HepG2 (cell line): ENCODE data around the gene CACNA1C. TPM values are rescaled to one million over a fixed set of nuclear protein-coding genes. Genes with fewer than 3 reads are reported as not detected.
A peak's percentile ranks its signal among the peaks of the same experiment; 100 is the strongest.

Experiments
- CHCHD3 ChIP-seq: sonication (generic); formaldehyde crosslinking; IDR thresholded peaks from 2 replicates; pipeline ENCODE4 v1.8.0; 2022; ENCODE audit warnings: mild to moderate bottlenecking, missing genetic modification reagents, moderate library complexity
- POGZ ChIP-seq: sonication (generic); formaldehyde crosslinking; IDR thresholded peaks from 2 replicates; pipeline ENCODE4 v1.4.0; 2020; ENCODE audit warnings: mild to moderate bottlenecking, missing genetic modification reagents
- TGIF2 ChIP-seq: IDR thresholded peaks from 2 replicates; pipeline ENCODE4 v1.6.1; 2016; ENCODE audit warnings: control low read depth, missing compliant biosample characterization
- ZC3H4 ChIP-seq: sonication (generic); formaldehyde crosslinking; IDR thresholded peaks from 2 replicates; pipeline ENCODE4 v1.4.0; 2020; ENCODE audit warnings: missing genetic modification reagents, borderline replicate concordance
- ZMYM3 ChIP-seq: sonication (generic); formaldehyde crosslinking; IDR thresholded peaks from 2 replicates; pipeline ENCODE4 v1.5.1; 2020; ENCODE audit warnings: mild to moderate bottlenecking, missing genetic modification reagents
- ZNF33B ChIP-seq: sonication (generic); formaldehyde crosslinking; IDR thresholded peaks from 2 replicates; pipeline ENCODE4 v1.5.1; 2020; ENCODE audit warnings: mild to moderate bottlenecking, missing genetic modification reagents
- ZNF343 ChIP-seq: sonication (generic); formaldehyde crosslinking; IDR thresholded peaks from 2 replicates; pipeline ENCODE4 v1.4.0; 2020; ENCODE audit warnings: mild to moderate bottlenecking, missing genetic modification reagents
- ZNF446 ChIP-seq: sonication (generic); formaldehyde crosslinking; IDR thresholded peaks from 2 replicates; pipeline ENCODE4 v1.5.0; 2020; ENCODE audit warnings: mild to moderate bottlenecking, missing genetic modification reagents
- ZNF619 ChIP-seq: sonication (generic); formaldehyde crosslinking; IDR thresholded peaks from 2 replicates; pipeline ENCODE4 v1.4.0; 2020; ENCODE audit warnings: mild to moderate bottlenecking, missing genetic modification reagents
- ZNF839 ChIP-seq: sonication (generic); formaldehyde crosslinking; IDR thresholded peaks from 2 replicates; pipeline ENCODE4 v1.4.0; 2020; ENCODE audit warnings: missing genetic modification reagents, mild to moderate bottlenecking, borderline replicate concordance
- ZNF883 ChIP-seq: sonication (generic); formaldehyde crosslinking; IDR thresholded peaks from 2 replicates; pipeline ENCODE4 v1.5.1; 2020; ENCODE audit warnings: mild to moderate bottlenecking, missing genetic modification reagents; ENCODE audit errors: not compliant biosample characterization
- polyA plus RNA-seq, 8 experiments: library from polyadenylated mRNA; depleted of rRNA in 3 of 8; stranded (reverse) in 7 of 8; unstranded in 1 of 8; fragments of >200 nt; fragmentation: Illumina TruSeq in 4 of 8; extraction: Trizol in 4 of 8; gene quantifications; 2 replicates each; pipeline versions ENCODE4 v1.2.1 to v1.2.3, GENCODE V29; 2011 to 2016; ENCODE audit warnings: low read depth in 4 of 8, missing spikeins in 1 of 8, mixed read lengths in 1 of 8; ENCODE audit not compliant: insufficient read depth in 1 of 8
- total RNA-seq, 5 experiments: library from RNA; depleted of rRNA; stranded (reverse); fragments of >200 nt; fragmentation: Illumina TruSeq; extraction: Trizol; gene quantifications; 2 replicates each; pipeline ENCODE4 v1.2.3, GENCODE V29; 2016; ENCODE audit warnings: low read depth in 1 of 5
- TF ChIP-seq, protein P1 (sequence below): sonication (generic); formaldehyde crosslinking; IDR thresholded peaks from 2 replicates; pipeline ENCODE4 v1.5.0; 2020; ENCODE audit warnings: mild to moderate bottlenecking, missing genetic modification reagents
- TF ChIP-seq, protein P2 (sequence below): IDR thresholded peaks from 2 replicates; pipeline ENCODE4 v1.6.1; 2018; ENCODE audit warnings: missing genetic modification reagents, mild to moderate bottlenecking, missing compliant biosample characterization
- TF ChIP-seq, protein P3 (sequence below): sonication (generic); formaldehyde crosslinking; IDR thresholded peaks from 2 replicates; pipeline ENCODE4 v1.5.0; 2020; ENCODE audit warnings: missing genetic modification reagents
- TF ChIP-seq, protein P4 (sequence below): sonication (generic); formaldehyde crosslinking; IDR thresholded peaks from 2 replicates; pipeline ENCODE4 v1.4.0; 2020; ENCODE audit warnings: missing genetic modification reagents, borderline replicate concordance
- TF ChIP-seq, protein P5 (sequence below): sonication (generic); formaldehyde crosslinking; conservative IDR thresholded peaks from 2 replicates; pipeline ENCODE4 v1.4.0; 2020; ENCODE audit warnings: mild to moderate bottlenecking, missing genetic modification reagents, moderate library complexity

The CACNA1C gene
- total and polyA plus RNA-seq, 2 of the 13 experiments (the other 11 are each of a cell fraction or from before 2014, with no cell fraction given) = not detected

DNA sequence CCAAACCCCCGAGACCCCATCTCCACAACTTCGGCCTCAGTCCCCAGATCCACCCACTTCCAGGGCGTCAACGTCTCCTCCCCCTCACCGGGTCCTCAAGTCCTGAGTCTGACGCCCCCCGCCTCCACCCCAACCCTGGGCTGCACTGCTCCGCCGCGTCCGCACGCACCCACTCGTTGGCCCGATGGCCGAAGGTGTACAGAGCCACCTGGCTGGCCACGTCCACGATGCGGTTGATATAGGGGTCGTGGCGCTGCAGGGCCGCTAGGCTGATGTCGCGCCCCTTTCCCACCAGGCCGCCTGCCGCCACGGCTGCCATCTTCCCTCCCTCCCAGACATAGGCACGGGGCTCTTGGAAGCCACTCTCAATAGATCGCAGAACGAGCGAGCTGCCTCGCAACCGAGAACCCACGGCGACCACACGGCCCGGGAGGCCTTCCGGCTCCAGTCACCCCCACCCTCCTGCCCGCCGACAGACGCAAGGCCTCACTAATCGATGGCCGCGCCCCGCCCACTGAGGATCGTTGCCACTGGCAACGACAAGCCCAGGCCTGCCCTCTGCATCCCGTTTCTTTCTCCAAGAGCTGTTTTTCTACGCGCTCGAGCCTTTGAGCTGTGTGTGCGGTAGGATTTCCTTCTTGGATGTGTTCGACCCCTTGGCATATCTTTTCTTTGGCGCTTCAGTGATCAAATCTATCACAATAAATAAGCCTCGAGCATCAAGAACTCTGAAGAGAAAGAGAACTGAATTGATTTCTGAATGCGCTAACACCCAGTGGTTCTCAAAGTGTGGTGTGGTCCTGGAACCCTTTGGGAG is 48.5 kb upstream of the CACNA1C start, which contains the start of gene DCP1B (continued):
- TF ChIP-seq, protein P1, sequence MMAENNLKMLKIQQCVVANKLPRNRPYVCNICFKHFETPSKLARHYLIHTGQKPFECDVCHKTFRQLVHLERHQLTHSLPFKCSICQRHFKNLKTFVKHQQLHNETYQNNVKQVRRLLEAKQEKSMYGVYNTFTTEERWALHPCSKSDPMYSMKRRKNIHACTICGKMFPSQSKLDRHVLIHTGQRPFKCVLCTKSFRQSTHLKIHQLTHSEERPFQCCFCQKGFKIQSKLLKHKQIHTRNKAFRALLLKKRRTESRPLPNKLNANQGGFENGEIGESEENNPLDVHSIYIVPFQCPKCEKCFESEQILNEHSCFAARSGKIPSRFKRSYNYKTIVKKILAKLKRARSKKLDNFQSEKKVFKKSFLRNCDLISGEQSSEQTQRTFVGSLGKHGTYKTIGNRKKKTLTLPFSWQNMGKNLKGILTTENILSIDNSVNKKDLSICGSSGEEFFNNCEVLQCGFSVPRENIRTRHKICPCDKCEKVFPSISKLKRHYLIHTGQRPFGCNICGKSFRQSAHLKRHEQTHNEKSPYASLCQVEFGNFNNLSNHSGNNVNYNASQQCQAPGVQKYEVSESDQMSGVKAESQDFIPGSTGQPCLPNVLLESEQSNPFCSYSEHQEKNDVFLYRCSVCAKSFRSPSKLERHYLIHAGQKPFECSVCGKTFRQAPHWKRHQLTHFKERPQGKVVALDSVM (CRISPR knock-in tag) = 0 out of 2 replicates have a peak, but pooled peaks have one; percentile 19
- TF ChIP-seq, protein P2, sequence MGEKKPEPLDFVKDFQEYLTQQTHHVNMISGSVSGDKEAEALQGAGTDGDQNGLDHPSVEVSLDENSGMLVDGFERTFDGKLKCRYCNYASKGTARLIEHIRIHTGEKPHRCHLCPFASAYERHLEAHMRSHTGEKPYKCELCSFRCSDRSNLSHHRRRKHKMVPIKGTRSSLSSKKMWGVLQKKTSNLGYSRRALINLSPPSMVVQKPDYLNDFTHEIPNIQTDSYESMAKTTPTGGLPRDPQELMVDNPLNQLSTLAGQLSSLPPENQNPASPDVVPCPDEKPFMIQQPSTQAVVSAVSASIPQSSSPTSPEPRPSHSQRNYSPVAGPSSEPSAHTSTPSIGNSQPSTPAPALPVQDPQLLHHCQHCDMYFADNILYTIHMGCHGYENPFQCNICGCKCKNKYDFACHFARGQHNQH (CRISPR knock-in tag) = peak; percentile 77; the same call in 1 of the 2 replicates
- no peak; the same call in 1 of the 2 replicates for TF ChIP-seq ZNF839 (CRISPR knock-in tag)
- TF ChIP-seq TGIF2 (CRISPR knock-in tag) = no peak; the same call in 1 of the 2 replicates
- TF ChIP-seq, protein P3, sequence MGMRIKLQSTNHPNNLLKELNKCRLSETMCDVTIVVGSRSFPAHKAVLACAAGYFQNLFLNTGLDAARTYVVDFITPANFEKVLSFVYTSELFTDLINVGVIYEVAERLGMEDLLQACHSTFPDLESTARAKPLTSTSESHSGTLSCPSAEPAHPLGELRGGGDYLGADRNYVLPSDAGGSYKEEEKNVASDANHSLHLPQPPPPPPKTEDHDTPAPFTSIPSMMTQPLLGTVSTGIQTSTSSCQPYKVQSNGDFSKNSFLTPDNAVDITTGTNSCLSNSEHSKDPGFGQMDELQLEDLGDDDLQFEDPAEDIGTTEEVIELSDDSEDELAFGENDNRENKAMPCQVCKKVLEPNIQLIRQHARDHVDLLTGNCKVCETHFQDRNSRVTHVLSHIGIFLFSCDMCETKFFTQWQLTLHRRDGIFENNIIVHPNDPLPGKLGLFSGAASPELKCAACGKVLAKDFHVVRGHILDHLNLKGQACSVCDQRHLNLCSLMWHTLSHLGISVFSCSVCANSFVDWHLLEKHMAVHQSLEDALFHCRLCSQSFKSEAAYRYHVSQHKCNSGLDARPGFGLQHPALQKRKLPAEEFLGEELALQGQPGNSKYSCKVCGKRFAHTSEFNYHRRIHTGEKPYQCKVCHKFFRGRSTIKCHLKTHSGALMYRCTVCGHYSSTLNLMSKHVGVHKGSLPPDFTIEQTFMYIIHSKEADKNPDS (CRISPR knock-in tag) = no peak
- TF ChIP-seq ZNF883 (CRISPR knock-in tag) = peak; percentile 96
- TF ChIP-seq ZNF343 (CRISPR knock-in tag) = peak; percentile 82; the same call in 1 of the 2 replicates
- peak; percentile 69 for TF ChIP-seq ZNF33B (CRISPR knock-in tag)
- peak; percentile 91 for TF ChIP-seq POGZ (CRISPR knock-in tag)
- TF ChIP-seq, protein P4, sequence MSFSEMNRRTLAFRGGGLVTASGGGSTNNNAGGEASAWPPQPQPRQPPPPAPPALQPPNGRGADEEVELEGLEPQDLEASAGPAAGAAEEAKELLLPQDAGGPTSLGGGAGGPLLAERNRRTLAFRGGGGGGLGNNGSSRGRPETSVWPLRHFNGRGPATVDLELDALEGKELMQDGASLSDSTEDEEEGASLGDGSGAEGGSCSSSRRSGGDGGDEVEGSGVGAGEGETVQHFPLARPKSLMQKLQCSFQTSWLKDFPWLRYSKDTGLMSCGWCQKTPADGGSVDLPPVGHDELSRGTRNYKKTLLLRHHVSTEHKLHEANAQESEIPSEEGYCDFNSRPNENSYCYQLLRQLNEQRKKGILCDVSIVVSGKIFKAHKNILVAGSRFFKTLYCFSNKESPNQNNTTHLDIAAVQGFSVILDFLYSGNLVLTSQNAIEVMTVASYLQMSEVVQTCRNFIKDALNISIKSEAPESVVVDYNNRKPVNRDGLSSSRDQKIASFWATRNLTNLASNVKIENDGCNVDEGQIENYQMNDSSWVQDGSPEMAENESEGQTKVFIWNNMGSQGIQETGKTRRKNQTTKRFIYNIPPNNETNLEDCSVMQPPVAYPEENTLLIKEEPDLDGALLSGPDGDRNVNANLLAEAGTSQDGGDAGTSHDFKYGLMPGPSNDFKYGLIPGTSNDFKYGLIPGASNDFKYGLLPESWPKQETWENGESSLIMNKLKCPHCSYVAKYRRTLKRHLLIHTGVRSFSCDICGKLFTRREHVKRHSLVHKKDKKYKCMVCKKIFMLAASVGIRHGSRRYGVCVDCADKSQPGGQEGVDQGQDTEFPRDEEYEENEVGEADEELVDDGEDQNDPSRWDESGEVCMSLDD = no peak
- TF ChIP-seq ZNF619 (CRISPR knock-in tag) = peak; percentile 76; the same call in 1 of the 2 replicates
- TF ChIP-seq ZC3H4 (CRISPR knock-in tag) = no peak
- peak; percentile 75 for TF ChIP-seq CHCHD3 (CRISPR knock-in tag)
- TF ChIP-seq ZMYM3 (CRISPR knock-in tag) = no peak
- peak; percentile 39; the same call in 1 of the 2 replicates for TF ChIP-seq ZNF446 (CRISPR knock-in tag)
- TF ChIP-seq, protein P5, sequence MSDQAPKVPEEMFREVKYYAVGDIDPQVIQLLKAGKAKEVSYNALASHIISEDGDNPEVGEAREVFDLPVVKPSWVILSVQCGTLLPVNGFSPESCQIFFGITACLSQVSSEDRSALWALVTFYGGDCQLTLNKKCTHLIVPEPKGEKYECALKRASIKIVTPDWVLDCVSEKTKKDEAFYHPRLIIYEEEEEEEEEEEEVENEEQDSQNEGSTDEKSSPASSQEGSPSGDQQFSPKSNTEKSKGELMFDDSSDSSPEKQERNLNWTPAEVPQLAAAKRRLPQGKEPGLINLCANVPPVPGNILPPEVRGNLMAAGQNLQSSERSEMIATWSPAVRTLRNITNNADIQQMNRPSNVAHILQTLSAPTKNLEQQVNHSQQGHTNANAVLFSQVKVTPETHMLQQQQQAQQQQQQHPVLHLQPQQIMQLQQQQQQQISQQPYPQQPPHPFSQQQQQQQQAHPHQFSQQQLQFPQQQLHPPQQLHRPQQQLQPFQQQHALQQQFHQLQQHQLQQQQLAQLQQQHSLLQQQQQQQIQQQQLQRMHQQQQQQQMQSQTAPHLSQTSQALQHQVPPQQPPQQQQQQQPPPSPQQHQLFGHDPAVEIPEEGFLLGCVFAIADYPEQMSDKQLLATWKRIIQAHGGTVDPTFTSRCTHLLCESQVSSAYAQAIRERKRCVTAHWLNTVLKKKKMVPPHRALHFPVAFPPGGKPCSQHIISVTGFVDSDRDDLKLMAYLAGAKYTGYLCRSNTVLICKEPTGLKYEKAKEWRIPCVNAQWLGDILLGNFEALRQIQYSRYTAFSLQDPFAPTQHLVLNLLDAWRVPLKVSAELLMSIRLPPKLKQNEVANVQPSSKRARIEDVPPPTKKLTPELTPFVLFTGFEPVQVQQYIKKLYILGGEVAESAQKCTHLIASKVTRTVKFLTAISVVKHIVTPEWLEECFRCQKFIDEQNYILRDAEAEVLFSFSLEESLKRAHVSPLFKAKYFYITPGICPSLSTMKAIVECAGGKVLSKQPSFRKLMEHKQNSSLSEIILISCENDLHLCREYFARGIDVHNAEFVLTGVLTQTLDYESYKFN (CRISPR knock-in tag) = peak; percentile 77
